Esophagus muscularis mucosa (tissue), 3 donors: ENCODE measurements around the gene SETD2.

Source experiments
- POLR2A ChIP-seq: fragments of 450-650 bp; IDR thresholded peaks from one replicate; pipeline ENCODE4 v1.6.1; 2017; ENCODE audit warnings: antibody characterized with exemption, moderate library complexity, mild to moderate bottlenecking, low read depth
- TF ChIP-seq, protein P1 (sequence below), 3 experiments: fragments of 200-600 bp in 2 of 3; fragments of 450-650 bp in 1 of 3; sonication (generic) in 2 of 3; IDR thresholded peaks; one replicate each; pipeline ENCODE4 v1.5.1; 2017 to 2019; ENCODE audit warnings: antibody characterized with exemption in 3 of 3, mild to moderate bottlenecking in 2 of 3, moderate library complexity in 1 of 3

DNA sequence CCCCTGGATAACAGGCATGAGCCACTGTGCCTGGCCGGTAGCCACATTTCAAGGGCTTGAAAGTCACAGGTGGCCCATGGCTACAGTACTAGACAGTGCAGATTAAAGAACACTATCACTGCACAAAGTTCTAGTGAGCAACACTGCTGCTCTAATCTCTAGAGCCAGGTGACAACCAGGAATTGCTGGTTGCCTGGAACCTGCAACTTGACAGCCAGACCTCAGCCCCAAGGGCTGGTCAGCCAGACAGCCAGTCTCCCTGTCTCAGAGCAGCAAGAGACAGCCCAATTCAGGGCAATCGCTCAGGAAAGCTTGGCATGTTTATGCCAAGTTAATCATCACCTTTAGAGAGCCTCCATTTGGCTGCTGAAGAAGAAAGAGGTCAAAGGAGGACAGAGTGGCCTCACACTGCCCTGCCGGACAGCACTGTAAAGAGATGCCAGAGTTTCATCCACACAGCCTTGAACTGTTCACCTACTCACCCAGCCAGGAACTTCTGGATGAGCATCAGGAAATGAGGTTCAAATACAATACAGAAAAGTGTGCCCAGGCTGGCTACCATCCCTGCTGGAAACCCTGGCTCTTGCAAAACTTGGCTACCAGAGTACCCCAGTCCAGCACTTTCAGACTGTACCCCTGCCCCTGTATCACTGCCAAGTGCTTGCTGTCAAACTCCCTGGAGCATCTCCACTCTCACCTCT lies 193.4 kb downstream of the SETD2 start:
- TF ChIP-seq, protein P1, sequence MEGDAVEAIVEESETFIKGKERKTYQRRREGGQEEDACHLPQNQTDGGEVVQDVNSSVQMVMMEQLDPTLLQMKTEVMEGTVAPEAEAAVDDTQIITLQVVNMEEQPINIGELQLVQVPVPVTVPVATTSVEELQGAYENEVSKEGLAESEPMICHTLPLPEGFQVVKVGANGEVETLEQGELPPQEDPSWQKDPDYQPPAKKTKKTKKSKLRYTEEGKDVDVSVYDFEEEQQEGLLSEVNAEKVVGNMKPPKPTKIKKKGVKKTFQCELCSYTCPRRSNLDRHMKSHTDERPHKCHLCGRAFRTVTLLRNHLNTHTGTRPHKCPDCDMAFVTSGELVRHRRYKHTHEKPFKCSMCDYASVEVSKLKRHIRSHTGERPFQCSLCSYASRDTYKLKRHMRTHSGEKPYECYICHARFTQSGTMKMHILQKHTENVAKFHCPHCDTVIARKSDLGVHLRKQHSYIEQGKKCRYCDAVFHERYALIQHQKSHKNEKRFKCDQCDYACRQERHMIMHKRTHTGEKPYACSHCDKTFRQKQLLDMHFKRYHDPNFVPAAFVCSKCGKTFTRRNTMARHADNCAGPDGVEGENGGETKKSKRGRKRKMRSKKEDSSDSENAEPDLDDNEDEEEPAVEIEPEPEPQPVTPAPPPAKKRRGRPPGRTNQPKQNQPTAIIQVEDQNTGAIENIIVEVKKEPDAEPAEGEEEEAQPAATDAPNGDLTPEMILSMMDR (IDR thresholded peaks at IDR 0.05), result no peak
- TF ChIP-seq POLR2A, result no peak
